ENCODE results near the gene DDX41.

Gene DDX41

GRCh38 chr5:177468685-177469628, 47.8 kb downstream of the DDX41 start:
- no peak for DNase-seq (ENCODE audit: low read depth)

GRCh38 chr5:177468329-177468684, 48.5 kb downstream of the DDX41 start:
- DNase-seq (ENCODE audit: low read depth), result no peak

GRCh38 chr5:177467436-177467835, 49.3 kb downstream of the DDX41 start:
- no peak for DNase-seq (ENCODE audit: low read depth)

GRCh38 chr5:177466861-177467260, 49.9 kb downstream of the DDX41 start:
- no peak for DNase-seq (ENCODE audit: low read depth)

GRCh38 chr5:177465044-177465443, 51.7 kb downstream of the DDX41 start:
- no peak for DNase-seq (ENCODE audit: low read depth)

- DNase-seq (ENCODE audit: low read depth), result no peak
These were observed 54.6 kb downstream of the DDX41 start for GRCh38 chr5:177462021-177462670.
